Measurements from ENCODE around the gene FASTK. TPM values are rescaled to one million over a fixed set of nuclear protein-coding genes. Genes with fewer than 3 reads are reported as not detected.

FASTK gene
- total RNA-seq, 2 donors from 2014 or later, result 64.0 to 71.0 TPM

- Mint-ChIP-seq H3K4me3 (no peak overlapping the region), H3K36me3 (ENCODE audit: low read depth) (peaks cover 29% of the 10 kb centered on the region), H3K27me3 (ENCODE audit: insufficient read depth) (no peaks in the 10 kb centered on the region), H3K4me1 (peaks cover 6% of the 10 kb centered on the region), H3K9me3 (no peaks in the 10 kb centered on the region), H3K27ac (no peak overlapping the region)
- no peak overlapping the region for H3K4me3 ChIP-seq (ENCODE audit: low read length)
- peaks cover 36% of the 10 kb centered on the region for H3K36me3 ChIP-seq (ENCODE audit: control insufficient read depth, insufficient read depth, low read length)
- no peak for TF ChIP-seq CTCF (conservative IDR thresholded peaks at IDR 0.05)
- no peaks in the 10 kb centered on the region for H3K9me3 ChIP-seq (ENCODE audit: control insufficient read depth, low read length)
- no peak overlapping the region for H3K27ac ChIP-seq (ENCODE audit: low read depth, low read length)
- H3K9ac ChIP-seq (ENCODE audit: extremely low read depth, low read length, poor library complexity, severe bottlenecking), result no peak overlapping the region
- DNase-seq, result no peak
- H3K27me3 ChIP-seq (ENCODE audit: control insufficient read depth, insufficient read depth, low read length, poor library complexity, severe bottlenecking), result no peaks in the 10 kb centered on the region
- H3K4me1 ChIP-seq (ENCODE audit: control insufficient read depth, insufficient read depth, low read length), result no peaks in the 10 kb centered on the region
- 94 to 95% methylated on average over 15 to 17 of the region's 17 CpGs for WGBS, 2 experiments (ENCODE audit: insufficient coverage in 1 of 2, insufficient read length in 1 of 2)
These were observed 15.3 kb upstream of the FASTK start for GRCh38 chr7:151095828-151096475.

GRCh38 chr7:151095123-151095797 is 14.7 kb upstream of the FASTK start:
- Mint-ChIP-seq H3K36me3 (ENCODE audit: low read depth) (peaks cover 29% of the 10 kb centered on the region), H3K27me3 (ENCODE audit: insufficient read depth) (no peaks in the 10 kb centered on the region), H3K4me1 (peaks cover 6% of the 10 kb centered on the region), H3K27ac (no peak overlapping the region), H3K9me3 (no peaks in the 10 kb centered on the region), H3K4me3 (no peak overlapping the region)
- Histone ChIP-seq H3K36me3 (ENCODE audit: control insufficient read depth, insufficient read depth, low read length) (peaks cover 38% of the 10 kb centered on the region), H3K27me3 (ENCODE audit: control insufficient read depth, insufficient read depth, low read length, poor library complexity, severe bottlenecking) (no peaks in the 10 kb centered on the region), H3K9ac (ENCODE audit: extremely low read depth, low read length, poor library complexity, severe bottlenecking) (no peak overlapping the region), H3K27ac (ENCODE audit: low read depth, low read length) (no peak overlapping the region), H3K4me3 (ENCODE audit: low read length) (no peak overlapping the region), H3K4me1 (ENCODE audit: control insufficient read depth, insufficient read depth, low read length) (no peaks in the 10 kb centered on the region), H3K9me3 (ENCODE audit: control insufficient read depth, low read length) (no peaks in the 10 kb centered on the region)
- 93 to 95% methylated on average over 8 to 10 of the region's 10 CpGs for WGBS, 2 experiments (ENCODE audit: insufficient coverage in 1 of 2, insufficient read length in 1 of 2)
- TF ChIP-seq CTCF (conservative IDR thresholded peaks at IDR 0.05), result no peak
- DNase-seq, result no peak

GRCh38 chr7:151094675-151095074 is 14.1 kb upstream of the FASTK start:
- Histone ChIP-seq H3K4me3 (ENCODE audit: low read length) (no peak overlapping the region), H3K36me3 (ENCODE audit: control insufficient read depth, insufficient read depth, low read length) (peaks cover 35% of the 10 kb centered on the region), H3K27ac (ENCODE audit: low read depth, low read length) (no peak overlapping the region), H3K4me1 (ENCODE audit: control insufficient read depth, insufficient read depth, low read length) (no peaks in the 10 kb centered on the region), H3K27me3 (ENCODE audit: control insufficient read depth, insufficient read depth, low read length, poor library complexity, severe bottlenecking) (no peaks in the 10 kb centered on the region), H3K9ac (ENCODE audit: extremely low read depth, low read length, poor library complexity, severe bottlenecking) (no peak overlapping the region), H3K9me3 (ENCODE audit: control insufficient read depth, low read length) (no peaks in the 10 kb centered on the region)
- no peak overlapping the region for H3K4me3 Mint-ChIP-seq
- no peak overlapping the region for H3K27ac Mint-ChIP-seq
- H3K4me1 Mint-ChIP-seq, result peaks cover 8% of the 10 kb centered on the region
- no peaks in the 10 kb centered on the region for H3K27me3 Mint-ChIP-seq (ENCODE audit: insufficient read depth)
- WGBS, 2 experiments (ENCODE audit: insufficient coverage in 1 of 2, insufficient read length in 1 of 2), result 94% methylated on average over 5 of the region's 5 CpGs
- no peak for DNase-seq
- no peak for TF ChIP-seq CTCF (conservative IDR thresholded peaks at IDR 0.05)
- H3K9me3 Mint-ChIP-seq, result no peaks in the 10 kb centered on the region
- peaks cover 30% of the 10 kb centered on the region for H3K36me3 Mint-ChIP-seq (ENCODE audit: low read depth)
